Measurements from ENCODE around the gene IGLL5.
"Not testable (repeated sequence)": the region's sequence is repeated elsewhere in the genome, so short reads cannot be mapped to it uniquely, and the experiment has no call there.

GRCh38 chr22:22906391-22906790, 18.8 kb downstream of the IGLL5 start:
- TF ChIP-seq CTCF (IDR thresholded peaks at IDR 0.05; ENCODE audit: low read depth, low read length); EZH2phosphoT487 (IDR thresholded peaks at IDR 0.05; ENCODE audit: low read depth): not testable (repeated sequence)
